SW 1271 (cell line): Measurements from ENCODE around the gene DHRS1.
A peak's percentile ranks its signal among the peaks of the same experiment; 100 is the strongest.

ENCODE experiments used
- DNase-seq, 2 experiments: peaks; one replicate each; lab custom pipeline; 2025; lab: John Stamatoyannopoulos, UW

DHRS1 gene

DNA sequence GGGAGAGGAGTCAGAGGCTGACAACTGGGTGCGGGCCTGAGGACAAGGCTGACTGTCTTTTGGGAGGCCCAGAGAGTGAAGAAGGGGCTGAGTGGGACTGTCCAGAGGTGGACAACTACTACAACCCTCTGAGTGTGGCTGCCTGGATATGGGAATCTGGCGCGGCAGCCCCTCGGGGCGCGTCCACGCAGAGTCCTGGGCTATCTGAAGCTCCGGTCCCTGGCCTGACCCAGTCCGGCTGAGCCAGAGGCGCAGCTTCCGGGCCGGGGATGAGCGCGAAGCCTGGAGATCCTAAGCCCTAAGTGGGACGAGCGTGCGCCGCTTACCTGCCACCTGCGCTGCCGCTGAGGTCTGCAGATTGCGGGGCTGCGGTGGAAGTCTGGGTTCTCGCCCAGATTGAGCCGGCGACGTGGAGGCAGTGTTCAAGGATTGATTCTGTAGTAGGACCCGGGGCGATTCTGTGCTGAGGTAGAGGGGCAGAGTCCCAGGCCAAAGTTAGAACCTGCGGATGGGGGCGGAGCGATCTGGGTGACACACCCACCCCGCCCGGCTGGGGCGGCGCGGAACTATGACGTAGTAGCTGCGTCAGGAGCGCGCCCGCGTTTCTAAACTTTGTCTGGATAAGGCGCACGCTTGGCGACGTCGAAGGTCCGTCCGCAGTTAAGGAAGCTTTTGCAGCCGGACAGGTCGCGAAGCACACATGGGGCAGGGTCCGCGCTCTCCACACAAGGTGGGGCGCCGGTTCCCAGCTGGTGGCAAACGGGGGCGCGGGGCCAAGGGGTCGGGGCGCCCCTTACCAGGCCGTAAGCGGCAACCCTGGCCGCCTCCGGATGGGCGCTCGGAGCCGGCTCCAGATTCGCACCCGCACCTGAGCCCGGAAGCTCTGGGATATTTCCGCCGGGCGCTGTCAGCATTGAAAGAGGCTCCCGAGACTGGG, at the start of gene DHRS1, which contains the start of gene NOP9:
Gene DHRS1 (minus strand): TSS at position 526 of the 937 bp plus-strand sequence. CDS start 674 bp downstream, outside the sequence.
Gene NOP9 (plus strand): TSS at position 596 of the 937 bp plus-strand sequence. CDS start 105 bp downstream, at position 701.
- DNase-seq = peak; percentile 78

DNA sequence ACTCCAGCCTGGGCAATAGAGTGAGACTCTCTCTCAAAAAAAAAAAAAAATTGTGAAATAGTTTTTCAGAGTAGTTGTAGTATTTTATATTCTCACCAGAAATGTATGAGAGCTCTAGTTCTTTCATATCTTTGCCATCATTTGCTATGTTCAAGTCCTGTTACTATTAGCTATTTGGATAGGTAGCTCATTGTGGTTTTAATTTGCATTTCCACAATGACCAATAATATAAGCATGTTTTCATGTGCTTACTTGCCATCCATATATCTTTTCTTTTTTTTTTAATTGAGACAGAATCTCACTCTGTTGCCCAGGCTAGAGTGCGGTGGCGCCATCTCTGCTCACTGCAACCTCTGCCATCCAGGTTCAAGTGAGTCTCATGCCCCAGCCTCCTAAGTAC, 48.6 kb upstream of the DHRS1 start:
- no peak for DNase-seq

DNA sequence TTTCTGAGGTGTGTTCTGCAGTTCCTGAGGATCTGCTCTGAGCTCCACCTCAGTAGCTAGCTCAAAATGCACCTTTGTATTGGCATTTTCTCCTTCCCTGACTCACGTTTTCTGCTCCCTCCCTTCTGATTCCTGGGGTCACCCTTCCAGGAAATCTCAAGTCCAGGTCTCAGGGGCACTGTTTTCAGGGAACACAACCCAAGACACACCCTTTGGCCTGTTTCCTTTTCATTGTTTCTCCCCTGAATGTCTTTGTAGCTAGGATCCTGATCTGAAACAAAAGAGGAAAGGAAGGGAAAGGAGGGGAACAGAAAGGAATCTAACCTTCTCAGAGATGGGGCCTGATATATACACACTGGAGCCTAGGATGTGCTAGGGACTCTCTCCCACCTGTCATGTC, 47.6 kb upstream of the DHRS1 start:
- DNase-seq = no peak

DNA sequence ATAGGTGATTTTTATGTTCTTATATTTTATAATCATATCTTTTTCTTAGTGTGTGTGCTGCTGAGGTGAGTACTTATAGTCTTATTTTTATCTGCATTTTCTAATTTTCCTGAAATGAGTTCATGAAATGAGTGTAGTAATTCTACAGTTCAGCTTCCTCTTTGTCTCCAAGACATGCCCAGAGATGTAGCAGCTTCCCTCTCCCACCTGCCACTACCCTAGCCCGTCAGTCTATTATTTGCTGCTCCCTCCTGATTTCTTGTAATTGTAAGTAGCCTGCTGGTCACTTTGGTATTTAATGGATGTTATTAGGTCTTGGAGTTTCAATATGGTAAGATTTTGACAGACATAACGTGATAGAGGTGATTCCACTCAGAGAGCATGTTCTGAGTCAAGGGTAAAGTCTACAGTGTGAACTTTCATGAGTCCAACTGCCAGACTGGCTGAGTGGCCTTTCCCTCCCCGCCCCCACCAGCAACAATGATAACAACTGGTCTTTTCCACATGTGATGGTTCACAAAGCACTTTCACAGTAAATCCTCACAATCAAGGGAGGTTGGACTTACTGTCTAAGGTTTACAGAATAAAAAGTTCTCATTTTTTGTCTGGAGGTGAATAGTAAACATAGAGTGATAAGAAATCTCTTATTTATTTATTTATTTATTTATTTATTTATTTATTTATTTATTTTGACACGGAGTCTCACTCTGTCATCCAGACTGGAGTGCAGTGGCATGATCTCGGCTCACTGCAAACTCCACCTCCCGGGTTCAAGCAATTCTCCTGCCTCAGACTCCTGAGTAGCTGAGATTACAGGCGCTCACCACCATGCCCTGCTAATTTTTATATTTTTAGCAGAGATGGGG, 44.4 kb upstream of the DHRS1 start:
- DNase-seq = no peak

DNA sequence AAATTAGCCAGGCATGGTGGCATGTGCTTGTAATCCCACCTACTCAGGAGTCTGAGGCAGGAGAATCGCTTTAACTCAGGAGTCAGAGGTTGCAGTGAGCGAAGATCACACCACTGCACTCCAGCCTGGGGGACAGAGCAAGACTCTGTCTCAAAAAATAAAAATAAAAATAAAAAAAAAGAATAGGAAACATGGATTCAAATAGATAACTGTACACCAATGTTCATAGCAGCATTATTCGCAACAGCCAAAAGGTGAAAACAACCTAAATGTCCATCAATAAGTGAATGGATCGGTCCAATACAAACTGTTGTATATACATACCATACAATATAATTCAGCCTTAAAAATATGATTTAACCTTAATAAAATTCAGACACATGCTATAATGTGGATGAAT, 43.3 kb upstream of the DHRS1 start:
- no peak for DNase-seq

DNA sequence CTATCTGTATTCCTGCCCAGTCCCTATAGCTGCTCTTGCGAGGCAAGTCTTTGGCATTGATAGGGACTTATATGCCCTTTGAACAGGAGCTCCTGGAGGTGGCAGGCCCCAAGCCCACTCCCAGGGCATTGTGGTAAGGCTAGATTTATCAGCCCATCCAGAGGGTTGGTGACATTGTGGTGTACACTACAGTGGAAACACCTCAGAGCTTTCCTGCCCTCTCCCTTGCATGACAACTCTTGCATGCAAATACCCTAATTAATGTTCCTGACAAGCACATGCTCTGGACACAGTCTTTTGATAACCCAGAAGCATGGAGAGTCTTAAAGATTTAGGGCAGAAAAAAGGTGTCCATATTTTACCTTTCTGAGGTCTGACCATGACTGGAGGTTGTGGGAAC, 41.0 kb upstream of the DHRS1 start:
- no peak for DNase-seq

DNA sequence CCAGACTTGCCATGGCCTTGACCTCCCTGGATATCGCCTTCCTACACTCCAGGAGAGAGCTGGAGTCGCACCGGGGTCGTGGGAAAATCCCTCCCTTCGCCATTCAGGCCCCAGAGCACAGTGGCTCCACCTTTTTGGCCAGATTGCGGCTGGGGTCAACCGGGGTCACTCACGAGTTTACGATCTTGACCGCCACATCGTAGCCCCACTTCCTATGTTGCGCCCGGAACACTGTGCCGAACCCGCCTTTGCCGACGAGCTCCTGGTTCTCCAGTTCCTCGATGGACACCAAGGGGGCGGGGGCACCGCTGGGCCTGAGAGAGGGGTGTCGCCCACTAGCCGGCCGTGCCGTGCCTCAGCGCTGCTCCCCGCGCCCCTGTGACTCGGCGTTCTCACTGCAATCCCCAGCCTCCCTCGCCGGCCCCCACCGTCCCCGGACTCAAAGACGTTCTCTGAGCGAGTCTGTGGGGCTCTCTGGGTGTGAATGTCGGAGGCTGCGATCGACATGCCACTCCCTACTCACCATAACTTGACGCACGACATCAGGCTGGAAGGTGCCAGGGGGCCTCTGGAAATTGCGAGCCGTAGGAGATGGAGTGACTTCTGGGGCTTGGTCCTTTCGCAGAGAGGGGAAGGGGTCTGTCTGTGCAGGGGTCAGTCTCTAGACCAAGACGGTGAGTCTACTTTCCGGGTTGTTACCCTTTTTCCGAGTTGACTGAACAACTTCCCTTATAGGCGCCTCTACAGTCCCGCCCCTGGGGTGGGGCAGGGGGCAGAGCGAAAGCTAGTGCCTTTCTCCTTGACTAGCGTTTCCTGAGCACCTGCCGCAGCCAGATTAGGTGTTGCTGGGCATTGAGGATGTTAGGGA, 39.9 kb upstream of the DHRS1 start, which contains the start of gene RIPK3:
Gene RIPK3 (minus strand): TSS at position 708 of the 868 bp plus-strand sequence. CDS start 165 bp downstream, at position 543.
- no peak for DNase-seq

DNA sequence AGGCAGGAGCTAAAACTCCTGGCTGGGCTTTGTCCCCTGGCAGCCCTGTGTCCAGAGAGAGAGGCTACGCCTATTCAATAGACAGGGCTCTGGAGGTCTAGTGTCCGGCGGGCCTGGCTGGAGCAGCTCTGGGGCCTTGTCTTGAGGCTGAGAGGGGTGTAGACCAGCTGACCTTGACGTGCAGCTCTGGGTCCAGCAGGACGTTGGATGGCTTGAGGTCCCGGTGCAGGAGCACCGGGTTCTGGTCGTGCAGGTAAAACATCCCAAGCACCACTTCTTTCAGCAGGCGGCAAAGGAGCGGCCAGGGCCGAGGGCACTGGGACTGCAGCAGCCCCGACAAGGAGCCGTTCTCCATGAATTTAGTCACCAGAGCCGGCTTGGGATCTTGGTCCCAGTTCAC, 39.3 kb upstream of the DHRS1 start:
- no peak for DNase-seq

DNA sequence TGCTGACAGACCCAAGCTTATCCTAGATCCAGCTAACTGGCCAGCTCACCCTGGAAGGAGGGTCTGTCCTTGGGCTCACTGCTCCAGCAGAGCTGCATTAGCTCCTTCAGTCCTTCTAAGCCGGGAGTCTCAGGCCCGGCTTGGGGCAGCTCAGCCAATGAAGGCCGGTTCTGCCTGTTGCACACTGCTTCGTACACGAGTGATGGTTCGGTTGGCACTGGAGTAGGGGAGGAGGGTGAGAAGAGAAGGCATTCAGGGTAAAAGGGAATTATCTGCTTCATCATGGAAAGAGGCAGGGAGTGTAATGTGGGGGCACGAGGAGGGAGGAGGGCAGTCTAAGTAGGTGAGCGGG, 38.2 kb upstream of the DHRS1 start:
- DNase-seq = no peak

DNA sequence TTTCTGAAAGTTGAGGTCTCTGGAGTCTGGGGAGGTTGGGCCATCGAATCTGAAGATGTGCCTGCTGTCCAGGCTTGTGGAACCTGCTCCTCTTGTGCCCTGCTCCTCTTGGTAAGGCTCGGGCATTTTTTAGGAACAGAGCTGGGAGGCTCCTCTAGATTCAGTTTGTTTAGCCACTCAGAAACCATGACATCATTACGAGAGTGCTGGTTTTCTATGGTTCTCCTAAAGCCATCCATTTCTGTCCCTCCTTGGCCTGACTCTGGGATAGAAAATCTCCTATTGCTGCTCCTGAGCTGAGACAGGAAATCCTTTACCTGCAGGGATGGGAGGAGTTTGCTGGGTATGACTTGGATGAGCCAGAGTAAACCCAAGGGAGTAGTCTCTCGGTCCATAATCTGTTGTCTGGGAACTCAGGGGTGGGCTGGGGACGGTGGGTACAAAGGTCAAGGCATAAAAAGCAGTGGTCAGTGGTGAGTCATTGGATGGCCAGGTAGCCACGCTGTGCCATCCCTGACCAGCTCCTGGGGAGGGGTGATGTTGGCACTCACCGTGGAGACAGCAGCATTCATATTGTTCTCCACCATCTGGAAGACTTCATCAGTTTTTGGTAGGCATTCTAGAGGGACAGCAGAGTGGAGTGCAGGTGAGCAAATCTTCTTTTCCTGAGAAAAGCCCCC, 37.7 kb upstream of the DHRS1 start:
- DNase-seq = no peak

DNA sequence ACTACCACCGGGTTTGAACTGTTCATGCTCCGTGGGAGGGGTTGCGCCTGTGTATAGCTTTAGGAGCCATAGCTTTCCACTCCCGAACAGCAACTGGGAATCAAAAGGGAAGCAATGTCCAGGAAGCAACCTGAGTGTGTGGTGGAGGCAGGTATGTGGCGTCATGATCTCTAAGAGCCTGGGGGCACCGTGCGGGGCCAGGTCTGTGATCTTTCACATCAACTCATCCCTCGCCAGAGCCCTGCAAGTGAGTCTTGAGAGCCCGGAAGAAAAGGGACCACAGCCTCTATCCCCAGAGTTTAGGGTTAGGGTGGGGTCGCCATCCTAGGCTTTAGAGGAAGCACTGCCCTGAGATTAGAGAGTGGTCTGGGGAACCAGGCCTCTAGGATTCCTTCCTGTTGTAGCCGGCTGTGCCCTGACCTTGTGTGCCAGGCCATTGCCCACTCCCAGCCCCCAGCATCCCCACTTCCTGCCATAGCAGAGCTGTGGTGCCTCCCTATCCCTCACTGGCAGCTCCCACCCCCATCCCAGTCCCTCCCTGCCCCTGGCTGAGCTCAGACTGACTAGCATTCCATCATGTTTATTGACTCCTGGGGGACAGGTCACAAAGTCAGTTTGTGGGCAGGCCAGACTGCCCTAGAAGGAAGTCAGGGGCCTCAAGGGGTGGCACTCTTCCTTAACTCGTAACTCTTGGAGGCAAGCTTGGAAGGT, 36.0 kb upstream of the DHRS1 start:
- no peak for DNase-seq

DNA sequence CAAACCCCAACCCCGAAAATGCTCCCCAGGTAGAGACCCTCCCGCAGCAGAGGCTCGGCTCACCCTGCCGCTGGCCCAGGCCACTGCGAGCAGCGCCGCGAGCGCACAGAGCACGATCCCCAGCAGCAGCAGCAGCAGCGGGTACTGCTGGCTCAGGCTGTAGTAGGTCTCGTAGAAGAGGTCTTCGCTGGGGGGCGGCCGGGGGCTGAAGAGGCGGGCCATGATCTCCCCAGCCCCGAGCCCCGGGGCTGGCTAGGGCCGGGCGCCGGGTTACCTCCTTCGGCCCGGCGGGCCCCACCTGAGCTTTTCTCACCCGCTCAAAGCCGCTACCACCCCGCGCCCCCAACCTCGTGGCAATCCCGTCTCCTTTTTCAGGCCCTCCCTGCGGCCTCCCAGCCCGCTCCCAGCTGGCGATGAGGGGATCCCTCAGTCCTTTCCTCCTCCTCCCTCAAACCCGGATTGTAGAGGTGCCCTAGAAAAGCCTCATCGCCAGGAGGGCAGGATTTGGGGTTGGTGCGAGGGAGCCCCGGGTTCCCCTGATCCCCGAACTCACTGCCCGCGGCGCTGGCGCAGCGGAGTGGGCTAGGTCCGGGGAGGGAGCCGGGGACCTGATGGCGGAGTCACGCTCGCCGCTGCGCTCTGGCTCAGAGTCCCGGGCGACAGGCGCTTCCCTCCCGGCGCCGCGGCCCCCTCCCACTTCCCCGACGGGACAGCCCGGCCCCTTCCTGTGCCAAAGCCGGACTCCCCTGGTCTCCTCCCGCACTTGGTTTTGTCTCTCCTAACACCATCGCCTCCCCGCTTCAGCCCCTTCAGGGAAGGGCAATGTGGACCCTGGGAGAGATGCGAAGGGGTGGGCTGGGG, 35.1 kb upstream of the DHRS1 start, which contains the start of gene ADCY4:
Gene ADCY4 (minus strand): TSS at position 641 of the 861 bp plus-strand sequence. CDS start 419 bp downstream, at position 222.
- no peak for DNase-seq

DNA sequence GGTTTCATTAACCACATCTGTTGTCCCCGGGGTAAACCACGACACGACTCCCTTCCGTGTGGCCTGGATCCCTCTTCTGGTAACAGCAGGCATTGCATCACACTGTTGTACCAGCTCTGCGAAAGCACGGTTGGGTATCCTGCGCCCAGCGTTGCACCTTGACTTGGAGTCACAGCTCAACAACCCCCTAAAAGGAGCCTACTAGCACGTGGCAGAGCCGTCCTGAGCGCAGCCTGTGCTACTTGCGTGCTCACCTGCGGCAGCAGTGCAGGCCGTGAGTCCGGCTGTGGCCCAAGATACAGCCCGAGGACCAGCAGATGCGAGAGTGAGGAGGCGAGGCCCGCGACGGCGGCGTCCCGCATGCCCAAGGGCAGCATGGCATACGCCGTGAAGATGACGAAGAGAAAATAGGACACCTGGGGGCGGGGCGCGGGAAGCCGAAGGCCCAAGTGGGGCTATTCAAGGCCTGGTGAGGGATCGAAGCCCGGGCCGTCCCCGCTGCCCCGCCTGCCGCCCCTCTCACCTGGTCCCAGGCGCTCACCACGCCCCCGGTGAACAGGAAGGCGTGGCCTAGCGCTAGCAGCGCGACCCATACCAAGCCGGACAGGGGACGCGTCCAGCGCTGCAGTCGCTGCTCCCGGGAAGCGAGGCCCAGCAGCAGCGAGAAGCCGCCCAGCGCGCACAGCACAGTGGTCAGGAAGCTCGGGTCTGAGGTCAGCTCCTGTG, 32.9 kb upstream of the DHRS1 start:
- peak in 1 of 2 experiments; percentile 28 for DNase-seq

DNA sequence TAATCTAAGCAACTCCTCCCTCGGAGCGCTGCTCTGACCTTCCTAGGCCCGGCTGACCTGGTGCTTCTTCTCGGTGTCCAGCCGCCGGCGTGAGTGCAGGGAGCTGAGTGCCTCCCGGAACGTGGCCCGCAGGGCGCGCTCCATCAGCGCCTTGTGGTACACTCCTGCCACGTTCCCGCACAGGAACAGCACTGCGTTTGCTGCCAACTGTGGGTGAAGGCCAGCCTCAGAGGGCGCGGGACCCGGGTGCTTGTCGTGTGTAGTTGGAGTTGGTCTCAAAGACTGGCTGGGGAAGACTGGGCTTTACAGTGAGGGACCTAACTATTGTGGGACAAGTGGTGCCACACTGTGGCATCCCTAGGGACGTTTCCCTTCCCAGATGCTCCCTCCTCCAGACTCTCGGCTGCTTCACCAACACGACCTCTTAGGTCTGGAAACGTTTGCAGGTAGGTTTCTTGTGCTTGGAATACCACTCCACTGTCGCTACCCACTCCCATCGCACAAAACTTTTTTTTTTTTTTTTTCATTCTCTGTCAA, 32.2 kb upstream of the DHRS1 start:
- no peak for DNase-seq

DNA sequence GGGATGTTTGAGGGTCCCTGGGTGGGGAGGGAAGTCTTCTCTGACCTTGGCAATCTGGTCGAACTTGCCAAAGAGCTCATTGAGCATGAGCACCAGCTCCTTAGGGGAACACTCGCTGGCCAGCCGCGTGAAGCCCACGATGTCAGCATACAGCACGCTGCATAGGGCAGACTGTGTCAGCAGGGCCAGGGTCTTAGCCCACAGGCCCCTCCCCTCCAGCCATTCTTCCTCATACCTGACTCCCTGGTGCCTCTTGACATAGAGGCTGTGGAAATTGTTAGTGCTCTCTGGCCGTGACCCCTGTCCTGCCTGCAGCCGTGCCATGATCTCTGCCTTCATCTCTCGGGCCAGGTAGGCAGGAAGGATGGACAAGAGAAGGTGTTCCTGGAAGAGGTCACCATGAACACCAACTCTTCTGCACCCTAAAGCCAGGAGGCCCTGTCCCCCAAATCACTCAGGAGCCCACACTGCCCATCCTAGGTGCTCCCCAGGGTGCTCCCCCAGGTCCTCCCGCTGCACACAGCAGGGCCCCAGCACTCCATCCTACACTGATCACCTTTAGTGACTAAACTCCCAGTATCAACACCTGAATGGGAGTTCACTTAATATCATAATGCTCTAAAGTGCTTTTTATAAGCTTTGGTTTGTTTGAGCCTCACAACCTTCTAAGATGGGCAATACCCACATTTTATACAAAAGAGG, 31.5 kb upstream of the DHRS1 start:
- no peak for DNase-seq

DNA sequence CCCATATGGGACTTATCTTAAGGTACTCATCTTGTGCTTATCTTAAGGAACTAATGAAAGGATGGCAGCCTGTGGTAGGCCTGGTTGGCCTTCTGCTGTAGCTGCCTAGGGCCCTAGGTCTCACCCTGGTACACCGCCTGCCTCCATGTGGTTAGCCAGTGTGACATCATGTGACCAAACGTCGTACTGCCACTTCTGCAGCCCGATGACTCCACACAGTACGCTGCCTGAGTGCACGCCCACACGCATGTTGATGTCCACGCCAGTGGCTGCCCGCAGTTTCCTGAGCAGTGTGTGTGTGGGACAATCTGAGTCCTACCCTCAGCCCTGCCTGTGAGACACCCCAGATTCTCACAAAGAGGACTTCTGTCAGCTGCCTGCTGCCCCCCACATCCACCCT, 30.2 kb upstream of the DHRS1 start:
- DNase-seq = no peak

DNA sequence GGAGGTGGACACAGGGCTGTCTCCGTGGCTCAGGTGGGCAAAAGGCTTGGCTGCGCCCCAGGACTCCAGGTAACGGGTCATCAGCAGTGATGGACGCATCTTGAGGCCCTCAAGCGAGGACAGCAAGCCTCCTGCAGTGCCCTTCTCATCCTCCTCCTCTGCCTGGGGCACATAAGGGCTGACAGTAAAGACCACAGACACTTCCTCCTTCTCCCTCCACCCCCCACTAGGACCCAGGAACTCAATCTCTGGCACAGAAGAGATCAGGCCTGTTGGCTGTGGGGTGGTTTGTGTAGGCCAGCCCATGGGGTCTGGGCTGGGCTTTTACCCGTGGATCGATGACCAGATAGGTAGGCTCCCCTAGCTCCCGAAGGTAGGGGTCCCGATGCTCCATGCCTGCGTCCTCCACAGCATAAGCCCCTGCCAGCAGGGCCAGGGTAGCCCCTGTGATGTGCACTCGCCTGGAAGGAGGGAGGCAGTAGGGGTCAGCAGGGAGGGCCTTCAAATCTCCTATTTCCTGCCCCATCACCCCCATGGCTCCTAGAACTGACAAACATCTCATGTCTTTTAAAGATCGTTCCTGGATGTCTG, 29.6 kb upstream of the DHRS1 start:
- DNase-seq = no peak
